K562 (cell line): Measurements from ENCODE around the gene CEP170. TPM values are rescaled to one million over a fixed set of nuclear protein-coding genes. Genes with fewer than 3 reads are reported as not detected.

Experiments
- ATF7 ChIP-seq: fragments of 450-650 bp; IDR thresholded peaks from 2 replicates; pipeline ENCODE4 v1.7.1; 2014; ENCODE audit warnings: mild to moderate bottlenecking, moderate library complexity
- CBX2 ChIP-seq: fragments of 200-600 bp; sonication (generic); IDR thresholded peaks from one replicate; pipeline ENCODE4 v1.6.1; 2012; ENCODE audit warnings: mild to moderate bottlenecking, low read length, inconsistent platforms; ENCODE audit not compliant: insufficient read depth, poor library complexity, severe bottlenecking
- CHD4 ChIP-seq: fragments of 200-600 bp; sonication (generic); IDR thresholded peaks from 3 replicates; pipeline ENCODE4 v1.6.1; 2012; ENCODE audit warnings: low read depth, mild to moderate bottlenecking, mixed read lengths, low read length, inconsistent platforms; ENCODE audit not compliant: insufficient read depth, insufficient replicate concordance, poor library complexity, severe bottlenecking
- CREM ChIP-seq: IDR thresholded peaks from 2 replicates; pipeline ENCODE4 v1.6.1; 2014; ENCODE audit warnings: antibody characterized with exemption, low read depth
- DLX4 ChIP-seq: fragments of 250-450 bp; sonication (Bioruptor Pico); IDR thresholded peaks from 2 replicates; pipeline ENCODE4 v1.6.1; 2021; ENCODE audit warnings: mild to moderate bottlenecking
- GTF2F1 ChIP-seq: IDR thresholded peaks from 2 replicates; pipeline ENCODE4 v1.6.1; 2011; ENCODE audit warnings: low read depth, low read length, improper control_type of control experiment
- HCFC1 ChIP-seq: IDR thresholded peaks from 2 replicates; pipeline ENCODE4 v1.6.1; 2012; ENCODE audit warnings: low read depth, low read length, improper control_type of control experiment
- HDAC6 ChIP-seq: IDR thresholded peaks from 2 replicates; pipeline ENCODE4 v1.6.1; 2012; ENCODE audit warnings: low read depth, mild to moderate bottlenecking, control low read depth, inconsistent platforms, low read length, moderate library complexity
- HES1 ChIP-seq: fragments of 450-650 bp; IDR thresholded peaks from 2 replicates; pipeline ENCODE4 v1.6.1; 2016; ENCODE audit warnings: low read depth, mild to moderate bottlenecking, moderate library complexity
- HNRNPLL ChIP-seq: fragments of 200-400 bp; formaldehyde crosslinking; IDR thresholded peaks from 2 replicates; pipeline ENCODE4 v1.6.1; 2017; ENCODE audit warnings: low read length, low read depth, mild to moderate bottlenecking; ENCODE audit not compliant: poor library complexity, severe bottlenecking
- ILK ChIP-seq: fragments of 450-650 bp; IDR thresholded peaks from 2 replicates; pipeline ENCODE4 v1.6.1; 2016; ENCODE audit warnings: missing genetic modification characterization, low read depth, mild to moderate bottlenecking, missing compliant biosample characterization, moderate library complexity, borderline replicate concordance
- LEF1 ChIP-seq: fragments of 450-650 bp; IDR thresholded peaks from 2 replicates; pipeline ENCODE4 v1.6.1; 2016; ENCODE audit warnings: mild to moderate bottlenecking
- PKNOX1 ChIP-seq: fragments of 450-650 bp; IDR thresholded peaks from 2 replicates; pipeline ENCODE4 v1.6.1; 2016
- PTRF ChIP-seq: fragments of 450-650 bp; IDR thresholded peaks from 2 replicates; pipeline ENCODE4 v1.6.1; 2016; ENCODE audit warnings: mild to moderate bottlenecking, missing genetic modification characterization, missing compliant biosample characterization
- RBFOX2 ChIP-seq: fragments of 200-400 bp; formaldehyde crosslinking; IDR thresholded peaks from 2 replicates; pipeline ENCODE4 v1.6.1; 2017; ENCODE audit warnings: low read depth, mild to moderate bottlenecking, low read length, moderate library complexity
- SRSF9 ChIP-seq: fragments of 200-400 bp; formaldehyde crosslinking; IDR thresholded peaks from 2 replicates; pipeline ENCODE4 v1.6.1; 2017; ENCODE audit warnings: low read depth, low read length, borderline replicate concordance
- ZBTB1 ChIP-seq: sonication (generic); formaldehyde crosslinking; IDR thresholded peaks from 2 replicates; pipeline ENCODE4 v1.8.1; 2023; ENCODE audit warnings: missing genetic modification reagents, low read depth, mild to moderate bottlenecking, borderline replicate concordance
- ZNF121 ChIP-seq: sonication (generic); formaldehyde crosslinking; conservative IDR thresholded peaks from 2 replicates; pipeline ENCODE4 v1.8.0; 2022; ENCODE audit warnings: missing genetic modification reagents
- ZNF253 ChIP-seq: fragments of 250-450 bp; sonication (Bioruptor Pico); conservative IDR thresholded peaks from 2 replicates; pipeline ENCODE4 v1.6.1; 2021; ENCODE audit warnings: mild to moderate bottlenecking
- ZNF347 ChIP-seq: fragments of 450-650 bp; formaldehyde crosslinking; IDR thresholded peaks from 2 replicates; pipeline ENCODE4 v1.4.0; 2020; ENCODE audit warnings: low read depth, mild to moderate bottlenecking, moderate library complexity
- ZNF583 ChIP-seq: fragments of 250-450 bp; sonication (Bioruptor Pico); IDR thresholded peaks from 2 replicates; pipeline ENCODE4 v1.4.0; 2020
- ZNF644 ChIP-seq: fragments of 200-800 bp; sonication (Bioruptor generic); IDR thresholded peaks from 2 replicates; pipeline ENCODE4 v1.6.1; 2016; ENCODE audit warnings: low read depth, missing genetic modification characterization, missing compliant biosample characterization
- ZNF764 ChIP-seq: fragments of 250-450 bp; sonication (Bioruptor Pico); IDR thresholded peaks from 2 replicates; pipeline ENCODE4 v1.4.0; 2020; ENCODE audit warnings: low read depth, mild to moderate bottlenecking, moderate library complexity
- ZNF785 ChIP-seq: fragments of 250-450 bp; sonication (Bioruptor Pico); IDR thresholded peaks from 2 replicates; pipeline ENCODE4 v1.4.0; 2020; ENCODE audit warnings: mild to moderate bottlenecking
- ZNF79 ChIP-seq: fragments of 250-450 bp; sonication (Bioruptor Pico); IDR thresholded peaks from 2 replicates; pipeline ENCODE4 v1.4.0; 2020; ENCODE audit warnings: low read depth, mild to moderate bottlenecking, moderate library complexity
- polyA plus RNA-seq, 8 experiments: library from polyadenylated mRNA; depleted of rRNA in 4 of 8; stranded (reverse) in 5 of 8; unstranded in 3 of 8; fragments of >200 nt; fragmentation: Nextera tagmentation in 2 of 8; fragmentation: Illumina TruSeq in 1 of 8; extraction: Ambion mirVana in 2 of 8; extraction: Trizol in 1 of 8; gene quantifications; 2 replicates each; pipeline versions ENCODE4 v1.2.1 to v1.2.3, GENCODE V29; 2011 to 2014; ENCODE audit warnings: inconsistent platforms in 1 of 8, missing spikeins in 1 of 8
- total RNA-seq, 7 experiments: library from RNA; depleted of rRNA in 6 of 7; stranded (reverse); fragments of >200 nt in 6 of 7; fragmentation: Illumina TruSeq in 2 of 7; extraction: Trizol in 2 of 7; gene quantifications; 2 replicates each; pipeline versions ENCODE4 v1.2.1 to v1.2.3, GENCODE V29; 2011 to 2021; ENCODE audit warnings: low replicate concordance in 1 of 7
- TF ChIP-seq, protein P1 (sequence below): fragments of 250-450 bp; sonication (Bioruptor Pico); IDR thresholded peaks from 2 replicates; pipeline ENCODE4 v1.5.0; 2020; ENCODE audit warnings: mild to moderate bottlenecking

The CEP170 gene
- total and polyA plus RNA-seq, 9 of the 15 experiments (the other 6 are each of a cell fraction or from before 2014, with no cell fraction given), result 22.6 to 110 (median 68.5) TPM

DNA sequence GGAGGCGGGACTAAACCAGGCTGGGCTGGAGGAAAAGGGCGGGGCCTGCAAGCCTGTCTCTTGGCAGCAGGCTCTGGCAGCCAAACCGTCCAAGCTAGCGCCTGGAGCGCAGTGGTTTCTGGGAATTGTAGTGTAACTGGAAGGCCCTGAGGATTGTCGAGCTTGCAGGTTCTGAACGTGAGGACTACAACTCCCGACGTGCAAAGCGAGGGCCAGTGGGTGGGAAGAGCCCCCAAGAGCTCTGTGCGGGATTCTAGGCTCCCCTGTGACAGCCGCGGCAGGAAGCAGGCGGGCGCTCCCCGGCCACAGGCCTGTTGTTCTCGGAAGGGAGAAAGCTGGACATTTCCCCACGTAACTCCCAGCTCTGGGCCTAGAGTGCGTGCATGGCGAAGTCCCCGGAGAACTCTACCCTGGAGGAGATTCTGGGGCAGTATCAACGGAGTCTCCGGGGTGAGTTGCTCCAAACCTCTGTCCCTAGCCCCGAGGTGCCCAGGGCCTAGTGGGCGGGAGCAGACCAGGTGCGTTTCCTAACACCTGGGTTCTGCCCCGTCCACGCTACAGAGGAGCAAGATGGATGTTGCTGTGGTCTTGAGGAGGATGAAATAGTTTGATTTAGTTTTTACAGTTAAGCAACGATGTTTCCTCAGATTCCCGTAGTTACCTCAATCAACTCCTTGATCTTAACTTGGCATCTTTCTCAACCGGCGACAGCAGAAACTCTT lies 871 bp upstream of the CEP170 start, which contains the start of gene SDCCAG8 (continued):
- TF ChIP-seq GTF2F1 (peak; percentile 62; the same call in 1 of the 2 replicates), ZNF583 (CRISPR knock-in tag) (peak; percentile 82; the same call in 1 of the 2 replicates), RBFOX2 (peak; percentile 84), PKNOX1 (peak; percentile 75), ZNF121 (CRISPR knock-in tag) (no peak), HDAC6 (no peak), HCFC1 (peak; percentile 96), CHD4 (no peak), ZNF785 (no peak), SRSF9 (no peak), ZNF79 (CRISPR knock-in tag) (no peak), ILK (no peak), CBX2 (no peak), HES1 (peak; percentile 15; the same call in 1 of the 2 replicates), HNRNPLL (peak; percentile 76), DLX4 (CRISPR knock-in tag) (no peak), LEF1 (no peak), ATF7 (peak; percentile 65), ZBTB1 (CRISPR knock-in tag) (peak; percentile 74; the same call in 1 of the 2 replicates), ZNF644 (peak; percentile 80; the same call in 1 of the 2 replicates), PTRF (tag) (no peak), ZNF764 (CRISPR knock-in tag) (no peak), CREM (peak; percentile 84), ZNF253 (CRISPR knock-in tag) (no peak), ZNF347 (no peak)
- TF ChIP-seq, protein P1, sequence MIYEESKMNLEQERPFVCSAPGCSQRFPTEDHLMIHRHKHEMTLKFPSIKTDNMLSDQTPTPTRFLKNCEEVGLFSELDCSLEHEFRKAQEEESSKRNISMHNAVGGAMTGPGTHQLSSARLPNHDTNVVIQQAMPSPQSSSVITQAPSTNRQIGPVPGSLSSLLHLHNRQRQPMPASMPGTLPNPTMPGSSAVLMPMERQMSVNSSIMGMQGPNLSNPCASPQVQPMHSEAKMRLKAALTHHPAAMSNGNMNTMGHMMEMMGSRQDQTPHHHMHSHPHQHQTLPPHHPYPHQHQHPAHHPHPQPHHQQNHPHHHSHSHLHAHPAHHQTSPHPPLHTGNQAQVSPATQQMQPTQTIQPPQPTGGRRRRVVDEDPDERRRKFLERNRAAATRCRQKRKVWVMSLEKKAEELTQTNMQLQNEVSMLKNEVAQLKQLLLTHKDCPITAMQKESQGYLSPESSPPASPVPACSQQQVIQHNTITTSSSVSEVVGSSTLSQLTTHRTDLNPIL (CRISPR knock-in tag), result no peak; the same call in 1 of the 2 replicates
